IPS-20b (cell line): ENCODE results near the gene HBS1L.

Source experiments
- H3K27ac ChIP-seq: one replicate; pipeline ENCODE4 v1.5.1; 2013; ENCODE audit warnings: low read length
- H3K27me3 ChIP-seq: 2 replicates; pipeline ENCODE4 v1.6.1; 2013; ENCODE audit warnings: mild to moderate bottlenecking, low read length, inconsistent platforms; ENCODE audit not compliant: insufficient read depth
- H3K36me3 ChIP-seq: 2 replicates; pipeline ENCODE4 v1.6.1; 2013; ENCODE audit warnings: low read depth, mild to moderate bottlenecking, inconsistent platforms, low read length, moderate library complexity; ENCODE audit not compliant: insufficient read depth
- H3K4me1 ChIP-seq: 2 replicates; pipeline ENCODE4 v1.6.1; 2013; ENCODE audit warnings: mild to moderate bottlenecking, control low read depth, inconsistent platforms, low read length, moderate library complexity; ENCODE audit not compliant: insufficient read depth
- H3K4me3 ChIP-seq: 2 replicates; pipeline ENCODE4 v1.5.1; 2013; ENCODE audit warnings: mild to moderate bottlenecking, low read length, inconsistent platforms
- H3K9ac ChIP-seq: 2 replicates; pipeline ENCODE4 v1.6.1; 2013; ENCODE audit warnings: low read depth, mild to moderate bottlenecking, inconsistent platforms, low read length, moderate library complexity
- H3K9me3 ChIP-seq: 2 replicates; pipeline ENCODE4 v1.6.1; 2013; ENCODE audit warnings: mild to moderate bottlenecking, low read depth, low read length, inconsistent platforms; ENCODE audit not compliant: insufficient read depth

The HBS1L gene

GRCh38 chr6:134920422-134920821 is 134.2 kb downstream of the HBS1L start:
- Histone ChIP-seq H3K27me3 (no peaks in the 10 kb centered on the region), H3K4me1 (no peaks in the 10 kb centered on the region), H3K9me3 (no peaks in the 10 kb centered on the region), H3K36me3 (no peaks in the 10 kb centered on the region), H3K27ac (no peak overlapping the region), H3K9ac (no peak overlapping the region), H3K4me3 (no peak overlapping the region)

DNA sequence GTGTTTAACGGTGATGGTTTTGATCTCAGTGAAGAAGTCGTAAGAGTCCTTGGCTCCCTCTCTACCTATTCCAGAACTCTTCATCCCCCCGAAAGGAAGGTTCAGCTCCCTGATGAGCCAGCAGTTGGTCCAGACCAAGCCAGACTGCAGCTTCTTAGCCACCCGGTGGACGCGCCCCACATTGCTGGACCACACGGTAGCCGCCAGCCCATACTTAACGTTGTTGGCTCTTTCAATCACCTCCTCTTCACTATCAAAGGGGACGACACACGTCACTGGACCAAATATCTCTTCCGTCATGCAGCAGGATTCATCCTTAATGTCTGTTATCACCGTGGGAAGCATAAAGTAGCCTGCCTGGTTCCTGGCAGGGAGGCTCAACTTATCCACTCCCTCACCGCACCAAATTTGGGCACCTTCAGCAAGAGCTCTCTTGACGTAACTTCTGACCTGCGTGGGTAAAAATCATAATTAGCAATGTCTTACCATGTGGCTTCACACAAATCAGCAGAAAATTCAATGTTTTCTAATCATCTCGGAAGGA is 136.1 kb downstream of the HBS1L start:
- H3K27ac ChIP-seq, result no peak overlapping the region
- no peaks in the 10 kb centered on the region for H3K36me3 ChIP-seq
- no peak overlapping the region for H3K4me3 ChIP-seq
- no peak overlapping the region for H3K9ac ChIP-seq
- no peaks in the 10 kb centered on the region for H3K27me3 ChIP-seq
- H3K4me1 ChIP-seq, result no peaks in the 10 kb centered on the region
- H3K9me3 ChIP-seq, result no peaks in the 10 kb centered on the region

GRCh38 chr6:134911547-134911946 is 143.1 kb downstream of the HBS1L start:
- no peak overlapping the region for H3K27ac ChIP-seq
- no peaks in the 10 kb centered on the region for H3K27me3 ChIP-seq
- H3K9ac ChIP-seq, result no peak overlapping the region
- H3K36me3 ChIP-seq, result no peaks in the 10 kb centered on the region
- no peaks in the 10 kb centered on the region for H3K9me3 ChIP-seq
- no peaks in the 10 kb centered on the region for H3K4me1 ChIP-seq
- H3K4me3 ChIP-seq, result no peak overlapping the region

DNA sequence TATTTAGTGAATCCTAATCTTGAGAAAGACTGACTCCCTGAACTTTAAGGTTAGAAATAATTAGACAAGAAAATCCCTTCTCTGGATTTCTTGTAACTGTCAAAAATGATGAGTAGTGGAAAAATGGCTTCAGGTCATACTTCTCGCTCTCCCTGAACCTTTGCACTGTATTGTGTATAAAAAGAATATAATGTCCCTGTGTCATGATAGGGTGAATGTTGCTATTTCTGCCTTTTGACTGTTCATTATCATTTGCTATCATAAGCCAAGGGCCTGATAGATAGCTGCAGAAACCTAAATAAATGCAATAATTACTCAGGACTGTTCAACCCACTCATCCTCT is 144.1 kb downstream of the HBS1L start:
- no peaks in the 10 kb centered on the region for H3K9me3 ChIP-seq
- H3K9ac ChIP-seq, result no peak overlapping the region
- H3K27me3 ChIP-seq, result no peaks in the 10 kb centered on the region
- H3K36me3 ChIP-seq, result no peaks in the 10 kb centered on the region
- no peaks in the 10 kb centered on the region for H3K4me1 ChIP-seq
- no peak overlapping the region for H3K4me3 ChIP-seq
- no peak overlapping the region for H3K27ac ChIP-seq
